MM.1S (cell line): ENCODE data around the gene JPH3.

ENCODE experiments used
- DNase-seq: peaks from one replicate; pipeline ENCODE4 v3.0.0-alpha.2; 2015
- H2AFZ ChIP-seq: fragments of 300-600 bp; sonication (generic); 2 replicates; pipeline ENCODE4 v1.6.0; 2016; ENCODE audit warnings: antibody characterized with exemption, low read length
- H3F3A ChIP-seq: fragments of 300-600 bp; sonication (generic); 2 replicates; pipeline ENCODE4 v1.6.1; 2016; ENCODE audit warnings: mild to moderate bottlenecking, antibody characterized with exemption, low read length, moderate library complexity, mixed read lengths; ENCODE audit not compliant: insufficient read depth
- H3K27ac ChIP-seq: fragments of 300-600 bp; sonication (generic); 2 replicates; pipeline ENCODE4 v1.5.1; 2016; ENCODE audit warnings: mild to moderate bottlenecking, low read length
- H3K27me3 ChIP-seq: fragments of 300-600 bp; sonication (generic); replicated peaks from 2 replicates; pipeline ENCODE4 v1.6.0; 2016; ENCODE audit warnings: low read length; ENCODE audit not compliant: insufficient read depth
- H3K36me3 ChIP-seq: fragments of 300-600 bp; sonication (generic); replicated peaks from 2 replicates; pipeline ENCODE4 v1.6.1; 2016; ENCODE audit warnings: mild to moderate bottlenecking, low read length, mixed read lengths; ENCODE audit not compliant: insufficient read depth
- H3K4me1 ChIP-seq: fragments of 300-600 bp; sonication (generic); 2 replicates; pipeline ENCODE4 v1.6.1; 2016; ENCODE audit warnings: low read length, mixed read lengths
- H3K4me2 ChIP-seq: fragments of 300-600 bp; sonication (generic); 2 replicates; pipeline ENCODE4 v1.6.0; 2016; ENCODE audit warnings: low read depth, low read length
- H3K4me3 ChIP-seq: fragments of 300-600 bp; sonication (generic); 2 replicates; pipeline ENCODE4 v1.5.1; 2016; ENCODE audit warnings: low read length, mixed read lengths
- H3K79me2 ChIP-seq: fragments of 300-600 bp; sonication (generic); 2 replicates; pipeline ENCODE4 v1.6.1; 2016; ENCODE audit warnings: mixed run types, low read length, mixed read lengths
- H3K9ac ChIP-seq: fragments of 300-600 bp; sonication (generic); 2 replicates; pipeline ENCODE4 v1.6.1; 2016; ENCODE audit warnings: low read length, mixed read lengths
- H3K9me2 ChIP-seq: fragments of 300-600 bp; sonication (generic); replicated peaks from 2 replicates; pipeline ENCODE4 v1.6.1; 2016; ENCODE audit warnings: mild to moderate bottlenecking, low read length, mixed read lengths; ENCODE audit not compliant: insufficient read depth
- H3K9me3 ChIP-seq: fragments of 300-600 bp; sonication (generic); replicated peaks from 2 replicates; pipeline ENCODE4 v1.6.1; 2016; ENCODE audit warnings: mild to moderate bottlenecking, low read length, mixed read lengths; ENCODE audit not compliant: insufficient read depth
- H4K20me1 ChIP-seq: fragments of 300-600 bp; sonication (generic); 2 replicates; pipeline ENCODE4 v1.6.1; 2016; ENCODE audit warnings: mild to moderate bottlenecking, low read length, moderate library complexity, mixed read lengths; ENCODE audit not compliant: insufficient read depth
- EZH2 ChIP-seq: fragments of 300-600 bp; sonication (generic); optimal IDR thresholded peaks from 2 replicates; pipeline ENCODE3; 2017; ENCODE audit warnings: low read depth, mild to moderate bottlenecking, antibody characterized with exemption, low read length, mixed read lengths
- EZH2phosphoT487 ChIP-seq: fragments of 300-600 bp; sonication (generic); IDR thresholded peaks from 2 replicates; pipeline ENCODE4 v1.6.1; 2018; ENCODE audit warnings: antibody characterized with exemption, low read length
- TF ChIP-seq, protein P1 (sequence below): fragments of 300-600 bp; sonication (generic); IDR thresholded peaks from 2 replicates; pipeline ENCODE4 v1.5.1; 2016; ENCODE audit warnings: antibody characterized with exemption, low read length, mixed read lengths

The JPH3 gene

DNA sequence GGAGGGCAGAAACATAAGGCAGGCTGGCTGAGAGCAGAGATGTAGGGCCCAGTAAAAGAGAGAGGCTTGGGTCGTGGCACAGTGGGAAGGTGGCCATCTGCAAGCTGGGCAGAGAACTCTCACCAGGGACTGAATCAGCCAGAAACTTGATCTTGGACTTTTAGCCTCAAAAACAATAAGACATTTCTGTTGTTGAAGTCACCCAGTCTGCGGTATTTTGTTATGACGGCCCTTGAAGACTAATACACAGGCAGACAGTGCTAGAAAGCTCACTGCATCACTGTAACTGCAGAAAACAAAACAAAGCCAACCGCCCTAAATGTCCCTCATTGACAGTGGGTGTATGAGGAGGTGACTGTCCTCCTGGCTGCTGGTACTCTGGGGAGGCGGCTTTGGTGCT lies 3.9 kb upstream of the JPH3 start:
- no peak for DNase-seq
- H3K27me3 ChIP-seq = peaks cover 13% of the 10 kb centered on the region

DNA sequence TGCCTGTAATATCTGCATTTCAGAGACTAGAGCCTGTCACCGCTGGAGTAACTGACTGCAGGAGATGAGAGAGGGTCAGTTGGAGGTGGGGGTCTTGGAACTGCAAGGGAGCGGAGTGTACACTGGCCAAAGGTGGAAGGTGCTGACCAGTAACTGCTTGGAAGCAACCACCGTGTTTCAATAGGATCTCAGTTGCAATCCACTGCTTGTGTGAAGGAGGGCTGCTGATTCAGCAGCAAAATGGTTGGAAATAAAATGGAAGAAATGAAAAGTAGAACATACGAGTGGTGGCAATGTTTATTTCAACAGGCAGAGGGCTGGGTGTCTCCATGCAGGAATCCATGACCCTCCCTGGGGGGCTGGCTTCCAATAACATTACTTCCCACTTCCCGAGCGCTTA lies 2.1 kb upstream of the JPH3 start:
- no peaks in the 10 kb centered on the region for H3K36me3 ChIP-seq
- H3K27ac ChIP-seq = no peak overlapping the region
- no peak overlapping the region for H3K4me2 ChIP-seq
- no peaks in the 10 kb centered on the region for H3K9me2 ChIP-seq
- TF ChIP-seq, protein P1, sequence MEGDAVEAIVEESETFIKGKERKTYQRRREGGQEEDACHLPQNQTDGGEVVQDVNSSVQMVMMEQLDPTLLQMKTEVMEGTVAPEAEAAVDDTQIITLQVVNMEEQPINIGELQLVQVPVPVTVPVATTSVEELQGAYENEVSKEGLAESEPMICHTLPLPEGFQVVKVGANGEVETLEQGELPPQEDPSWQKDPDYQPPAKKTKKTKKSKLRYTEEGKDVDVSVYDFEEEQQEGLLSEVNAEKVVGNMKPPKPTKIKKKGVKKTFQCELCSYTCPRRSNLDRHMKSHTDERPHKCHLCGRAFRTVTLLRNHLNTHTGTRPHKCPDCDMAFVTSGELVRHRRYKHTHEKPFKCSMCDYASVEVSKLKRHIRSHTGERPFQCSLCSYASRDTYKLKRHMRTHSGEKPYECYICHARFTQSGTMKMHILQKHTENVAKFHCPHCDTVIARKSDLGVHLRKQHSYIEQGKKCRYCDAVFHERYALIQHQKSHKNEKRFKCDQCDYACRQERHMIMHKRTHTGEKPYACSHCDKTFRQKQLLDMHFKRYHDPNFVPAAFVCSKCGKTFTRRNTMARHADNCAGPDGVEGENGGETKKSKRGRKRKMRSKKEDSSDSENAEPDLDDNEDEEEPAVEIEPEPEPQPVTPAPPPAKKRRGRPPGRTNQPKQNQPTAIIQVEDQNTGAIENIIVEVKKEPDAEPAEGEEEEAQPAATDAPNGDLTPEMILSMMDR = no peak
- TF ChIP-seq EZH2phosphoT487 (no peak), EZH2 (no peak)
- no peak overlapping the region for H3K9ac ChIP-seq
- H3F3A ChIP-seq = no peaks in the 10 kb centered on the region
- no peaks in the 10 kb centered on the region for H3K4me1 ChIP-seq
- H3K79me2 ChIP-seq = no peaks in the 10 kb centered on the region
- peaks cover 31% of the 10 kb centered on the region for H3K27me3 ChIP-seq
- H3K4me3 ChIP-seq = no peak overlapping the region
- H2AFZ ChIP-seq = no peak overlapping the region
- DNase-seq = no peak
- H4K20me1 ChIP-seq = no peaks in the 10 kb centered on the region
- no peaks in the 10 kb centered on the region for H3K9me3 ChIP-seq

More for the DNA sequence above, 3.9 kb upstream of the JPH3 start:
- Histone ChIP-seq H2AFZ (no peak overlapping the region), H3K9me2 (no peaks in the 10 kb centered on the region), H3K4me1 (no peaks in the 10 kb centered on the region), H3K4me2 (no peak overlapping the region), H3K9me3 (no peaks in the 10 kb centered on the region), H3K4me3 (no peak overlapping the region), H3F3A (no peaks in the 10 kb centered on the region), H3K79me2 (no peaks in the 10 kb centered on the region), H4K20me1 (no peaks in the 10 kb centered on the region), H3K27ac (no peak overlapping the region), H3K9ac (no peak overlapping the region), H3K36me3 (no peaks in the 10 kb centered on the region)
- TF ChIP-seq EZH2phosphoT487 (no peak), EZH2 (no peak)
- TF ChIP-seq, protein P1 = no peak

DNA sequence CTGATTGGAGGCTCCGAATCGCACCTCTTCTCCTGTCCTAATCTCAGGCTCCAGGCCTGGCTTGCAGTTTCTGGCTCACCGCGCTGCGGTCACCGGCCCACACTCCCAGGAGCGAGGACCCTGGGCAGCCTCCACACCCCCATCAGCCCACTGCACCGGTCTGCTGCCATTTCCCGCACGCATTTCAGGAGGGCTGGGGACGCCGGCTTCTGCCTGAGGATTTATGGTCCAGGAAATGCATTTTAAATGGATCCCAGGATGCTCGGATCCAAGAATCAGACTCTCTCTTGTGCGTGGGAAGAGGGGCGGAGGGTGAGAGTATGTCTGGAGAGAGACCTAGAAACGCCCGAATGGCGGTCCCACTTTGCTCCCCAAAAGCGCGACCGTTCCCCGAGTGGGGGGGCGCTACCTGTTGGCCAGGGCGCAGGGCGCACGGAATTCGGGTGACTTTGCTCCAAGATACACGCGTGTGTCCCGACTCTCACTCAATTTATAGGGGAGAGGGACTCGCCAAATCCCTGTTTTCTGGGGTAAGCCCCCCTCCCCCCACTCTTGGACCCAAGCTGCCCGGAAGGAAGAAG lies 817 bp upstream of the JPH3 start:
- Histone ChIP-seq H2AFZ (no peak overlapping the region), H4K20me1 (no peaks in the 10 kb centered on the region), H3F3A (no peaks in the 10 kb centered on the region), H3K36me3 (no peaks in the 10 kb centered on the region), H3K79me2 (no peaks in the 10 kb centered on the region), H3K9me2 (no peaks in the 10 kb centered on the region), H3K9me3 (no peaks in the 10 kb centered on the region), H3K4me1 (no peaks in the 10 kb centered on the region), H3K9ac (no peak overlapping the region), H3K4me3 (no peak overlapping the region), H3K4me2 (no peak overlapping the region), H3K27me3 (peaks cover 34% of the 10 kb centered on the region), H3K27ac (no peak overlapping the region)
- TF ChIP-seq, protein P1 = no peak
- TF ChIP-seq EZH2 = no peak
- no peak for DNase-seq
